ENCODE data around the gene LRMDA. TPM values are rescaled to one million over a fixed set of nuclear protein-coding genes. Genes with fewer than 3 reads are reported as not detected.

LRMDA gene
- total RNA-seq, 1 experiment from 2014 or later = 4.8 TPM

GRCh38 chr10:75969031-75969430 is 537.6 kb downstream of the LRMDA start:
- H3K4me2 ChIP-seq (ENCODE audit: low read length) = no peak overlapping the region
- no peaks in the 10 kb centered on the region for H3K36me3 ChIP-seq (ENCODE audit: control insufficient read depth in 1 of 2, insufficient read depth in 2 of 2, low read length in 2 of 2)
- intact Hi-C loops (cut with micrococcal nuclease) = no loop called here
- no peaks in the 10 kb centered on the region for H3K9me3 ChIP-seq (ENCODE audit: control insufficient read depth in 1 of 2, insufficient read depth in 1 of 2, low read depth in 1 of 2, low read length in 2 of 2)
- ChIA-PET CTCF (no interaction called here), RAD21 (ENCODE audit: low non-redundant PET in 1 of 2, low total read pairs in 2 of 2, uncharacterized antibody in 2 of 2, unreplicated experiment in 2 of 2) (no interaction called here), POLR2A (no interaction called here)
- H3K9ac ChIP-seq (ENCODE audit: low read length) = no peak overlapping the region
- DNase-seq (ENCODE audit: low read depth, low spot score) = no peak
- no peak overlapping the region for H3K27ac ChIP-seq (ENCODE audit: low read depth, low read length)
- no peaks in the 10 kb centered on the region for H3K27me3 ChIP-seq (ENCODE audit: insufficient read depth, low read length)
- no peak for ATAC-seq
- no peak overlapping the region for H3K4me3 ChIP-seq (replicated peaks in 1 of 2; ENCODE audit: low read depth in 1 of 2, low read length in 2 of 2)
- no peaks in the 10 kb centered on the region for H3K4me1 ChIP-seq (ENCODE audit: control insufficient read depth in 1 of 2, insufficient read depth in 2 of 2, low read length in 2 of 2)
- TF ChIP-seq ATF3 (IDR thresholded peaks at IDR 0.05) = no peak
- TF ChIP-seq TCF7L2 (IDR thresholded peaks at IDR 0.05; ENCODE audit: borderline replicate concordance, extremely low read depth, insufficient read depth, insufficient read length) = no peak
- TF ChIP-seq EZH2phosphoT487 (IDR thresholded peaks at IDR 0.05; ENCODE audit: borderline replicate concordance) = no peak
- TF ChIP-seq ELF1 (IDR thresholded peaks at IDR 0.05; ENCODE audit: borderline replicate concordance, low read depth) = no peak
- TF ChIP-seq POLR2A (IDR thresholded peaks at IDR 0.05; ENCODE audit: borderline replicate concordance, extremely low read depth, insufficient read depth, insufficient read length) = no peak
- TF ChIP-seq JUND (IDR thresholded peaks at IDR 0.05) = no peak
- no peak for TF ChIP-seq CTCF (IDR thresholded peaks at IDR 0.05 in 2 of 3, conservative IDR thresholded peaks at IDR 0.05 in 1 of 3; ENCODE audit: borderline replicate concordance in 1 of 3, insufficient read depth in 1 of 3, low read depth in 2 of 3, low read length in 2 of 3)
- no peak for TF ChIP-seq SIN3A (IDR thresholded peaks at IDR 0.05; ENCODE audit: low read depth)
- TF ChIP-seq YY1 (IDR thresholded peaks at IDR 0.05; ENCODE audit: extremely low read depth, insufficient replicate concordance, low read depth, low read length) = no peak
- TF ChIP-seq ZFX (IDR thresholded peaks at IDR 0.05) = no peak
- no peak for TF ChIP-seq POLR2AphosphoS5 (IDR thresholded peaks at IDR 0.05; ENCODE audit: low read depth, low read length)
- no peak for TF ChIP-seq RAD21 (IDR thresholded peaks at IDR 0.05; ENCODE audit: low read depth)
- no TSS peak for BruUV-seq (replicated peaks)
- H2AFZ ChIP-seq (ENCODE audit: low read depth, low read length, poor library complexity, severe bottlenecking) = no peak overlapping the region
- H4K20me1 ChIP-seq (ENCODE audit: insufficient read depth) = no peaks in the 10 kb centered on the region
- no peaks in the 10 kb centered on the region for H3K9me2 ChIP-seq (ENCODE audit: insufficient read depth)
- H3K79me2 ChIP-seq (ENCODE audit: insufficient read depth, low read length) = no peaks in the 10 kb centered on the region

All from HCT116 (cell line).